ENCODE measurements around the gene PUM2. TPM values are rescaled to one million over a fixed set of nuclear protein-coding genes. Genes with fewer than 3 reads are reported as not detected.

The PUM2 gene
- total and polyA plus RNA-seq, 4 experiments from 2014 or later = 20.3 to 184 (median 90.7) TPM

GRCh38 chr2:20218331-20219320 is 132.0 kb downstream of the PUM2 start:
- no peaks in the 10 kb centered on the region for H3K9me3 ChIP-seq (ENCODE audit: control insufficient read depth in 1 of 2, low read length in 2 of 2)
- no peaks in the 10 kb centered on the region for H3K36me3 ChIP-seq (ENCODE audit: insufficient read depth, low read length)
- POLR2A ChIA-PET (ENCODE audit: partially characterized antibody) = no interaction called here
- H3K4me3 ChIP-seq (ENCODE audit: low read length in 2 of 2) = no peak overlapping the region
- peaks cover 0 to 2% (median 0%) of the 10 kb centered on the region in 8 donors for H3K9me3 Mint-ChIP-seq
- CTCF ChIA-PET (ENCODE audit: partially characterized antibody) = no interaction called here
- H3K4me3 Mint-ChIP-seq = no peak overlapping the region
- intact Hi-C loops (cut with micrococcal nuclease) = no loop called here
- H3K27ac Mint-ChIP-seq = no peak overlapping the region
- H3K27me3 Mint-ChIP-seq = peaks cover 24 to 38% of the 10 kb centered on the region in 2 donors
- H3K36me3 Mint-ChIP-seq = no peaks in the 10 kb centered on the region
- peaks cover 0 to 6% (median 2%) of the 10 kb centered on the region in 4 donors for H3K4me1 Mint-ChIP-seq
- H3K27ac ChIP-seq (ENCODE audit: low read depth, low read length) = no peak overlapping the region
- peaks cover 5% of the 10 kb centered on the region for H3K4me1 ChIP-seq (ENCODE audit: insufficient read depth, low read length)
- DNase-seq = no peak
- peaks cover 14% of the 10 kb centered on the region for H3K27me3 ChIP-seq (ENCODE audit: insufficient read depth, low read length)

- Mint-ChIP-seq H3K27me3 (peaks cover 17 to 31% of the 10 kb centered on the region in 2 donors), H3K4me3 (no peak overlapping the region), H3K27ac (no peak overlapping the region), H3K36me3 (no peaks in the 10 kb centered on the region), H3K4me1 (peaks cover 0 to 6% (median 2%) of the 10 kb centered on the region in 4 donors), H3K9me3 (peaks cover 0 to 2% (median 0%) of the 10 kb centered on the region in 8 donors)
- Histone ChIP-seq H3K27ac (ENCODE audit: low read depth, low read length) (no peak overlapping the region), H3K4me3 (ENCODE audit: low read length in 2 of 2) (no peak overlapping the region), H3K9me3 (ENCODE audit: control insufficient read depth in 1 of 2, low read length in 2 of 2) (no peaks in the 10 kb centered on the region), H3K27me3 (ENCODE audit: insufficient read depth, low read length) (peaks cover 7% of the 10 kb centered on the region), H3K36me3 (ENCODE audit: insufficient read depth, low read length) (no peaks in the 10 kb centered on the region), H3K4me1 (ENCODE audit: insufficient read depth, low read length) (no peaks in the 10 kb centered on the region)
- intact Hi-C loops (cut with micrococcal nuclease) = no loop called here
- ChIA-PET POLR2A (ENCODE audit: partially characterized antibody) (no interaction called here), CTCF (ENCODE audit: partially characterized antibody) (no interaction called here)
- DNase-seq = no peak
Observed at GRCh38 chr2:20217041-20217970, 133.3 kb downstream of the PUM2 start.

- CTCF ChIA-PET (ENCODE audit: partially characterized antibody) = no interaction called here
- H3K27me3 Mint-ChIP-seq = peaks cover 11 to 23% of the 10 kb centered on the region in 2 donors
- H3K4me3 ChIP-seq (ENCODE audit: low read length in 2 of 2) = no peak overlapping the region
- POLR2A ChIA-PET (ENCODE audit: partially characterized antibody) = no interaction called here
- no peaks in the 10 kb centered on the region for H3K36me3 ChIP-seq (ENCODE audit: insufficient read depth, low read length)
- H3K4me1 ChIP-seq (ENCODE audit: insufficient read depth, low read length) = no peaks in the 10 kb centered on the region
- H3K9me3 Mint-ChIP-seq = peaks cover 0 to 2% (median 0%) of the 10 kb centered on the region in 8 donors
- H3K27ac Mint-ChIP-seq = no peak overlapping the region
- no peak overlapping the region for H3K4me3 Mint-ChIP-seq
- H3K27me3 ChIP-seq (ENCODE audit: insufficient read depth, low read length) = no peaks in the 10 kb centered on the region
- DNase-seq = no peak
- H3K4me1 Mint-ChIP-seq = peaks cover 0 to 2% (median 0%) of the 10 kb centered on the region in 4 donors
- no peaks in the 10 kb centered on the region for H3K9me3 ChIP-seq (ENCODE audit: control insufficient read depth in 1 of 2, low read length in 2 of 2)
- no peak overlapping the region for H3K27ac ChIP-seq (ENCODE audit: low read depth, low read length)
- H3K36me3 Mint-ChIP-seq = no peaks in the 10 kb centered on the region
- intact Hi-C loops (cut with micrococcal nuclease) = no loop called here
Observed at GRCh38 chr2:20216130-20217025, 134.3 kb downstream of the PUM2 start.

- Histone ChIP-seq H3K4me3 (ENCODE audit: low read length in 2 of 2) (no peak overlapping the region), H3K4me1 (ENCODE audit: insufficient read depth, low read length) (no peaks in the 10 kb centered on the region), H3K27me3 (ENCODE audit: insufficient read depth, low read length) (no peaks in the 10 kb centered on the region), H3K36me3 (ENCODE audit: insufficient read depth, low read length) (no peaks in the 10 kb centered on the region), H3K27ac (ENCODE audit: low read depth, low read length) (no peak overlapping the region), H3K9me3 (ENCODE audit: control insufficient read depth in 1 of 2, low read length in 2 of 2) (no peaks in the 10 kb centered on the region)
- intact Hi-C loops (cut with micrococcal nuclease) = no loop called here
- no peak overlapping the region for H3K4me3 Mint-ChIP-seq
- no peak overlapping the region for H3K27ac Mint-ChIP-seq
- no peak for DNase-seq
- CTCF ChIA-PET (ENCODE audit: partially characterized antibody) = no interaction called here
- H3K9me3 Mint-ChIP-seq = peaks cover 0 to 2% (median 0%) of the 10 kb centered on the region in 8 donors
- peaks cover 9 to 17% of the 10 kb centered on the region in 2 donors for H3K27me3 Mint-ChIP-seq
- peaks cover 0 to 2% (median 0%) of the 10 kb centered on the region in 4 donors for H3K4me1 Mint-ChIP-seq
- H3K36me3 Mint-ChIP-seq = no peaks in the 10 kb centered on the region
- POLR2A ChIA-PET (ENCODE audit: partially characterized antibody) = no interaction called here
Observed at GRCh38 chr2:20215183-20216040, 135.2 kb downstream of the PUM2 start.

GRCh38 chr2:20214566-20215182 is 136.0 kb downstream of the PUM2 start:
- Mint-ChIP-seq H3K4me3 (no peak overlapping the region), H3K36me3 (no peaks in the 10 kb centered on the region), H3K4me1 (peaks cover 0 to 2% (median 0%) of the 10 kb centered on the region in 4 donors), H3K9me3 (peaks cover 0 to 2% (median 0%) of the 10 kb centered on the region in 8 donors), H3K27me3 (peaks cover 3 to 12% of the 10 kb centered on the region in 2 donors), H3K27ac (no peak overlapping the region)
- ChIA-PET POLR2A (ENCODE audit: partially characterized antibody) (no interaction called here), CTCF (ENCODE audit: partially characterized antibody) (no interaction called here)
- Histone ChIP-seq H3K9me3 (ENCODE audit: control insufficient read depth in 1 of 2, low read length in 2 of 2) (no peaks in the 10 kb centered on the region), H3K4me3 (ENCODE audit: low read length in 2 of 2) (no peak overlapping the region), H3K27ac (ENCODE audit: low read depth, low read length) (no peak overlapping the region), H3K27me3 (ENCODE audit: insufficient read depth, low read length) (no peaks in the 10 kb centered on the region), H3K36me3 (ENCODE audit: insufficient read depth, low read length) (no peaks in the 10 kb centered on the region), H3K4me1 (ENCODE audit: insufficient read depth, low read length) (no peaks in the 10 kb centered on the region)
- no peak for DNase-seq
- intact Hi-C loops (cut with micrococcal nuclease) = no loop called here

Measured in CD4-positive, alpha-beta memory T cell (primary cell).